ELF-1 (cell line): ENCODE results near the gene SHROOM3.

Source experiments
- DNase-seq: peaks from one replicate; pipeline ENCODE4 v3.0.0-alpha.2; 2016; ENCODE audit warnings: low read depth, low spot score

The SHROOM3 gene

DNA sequence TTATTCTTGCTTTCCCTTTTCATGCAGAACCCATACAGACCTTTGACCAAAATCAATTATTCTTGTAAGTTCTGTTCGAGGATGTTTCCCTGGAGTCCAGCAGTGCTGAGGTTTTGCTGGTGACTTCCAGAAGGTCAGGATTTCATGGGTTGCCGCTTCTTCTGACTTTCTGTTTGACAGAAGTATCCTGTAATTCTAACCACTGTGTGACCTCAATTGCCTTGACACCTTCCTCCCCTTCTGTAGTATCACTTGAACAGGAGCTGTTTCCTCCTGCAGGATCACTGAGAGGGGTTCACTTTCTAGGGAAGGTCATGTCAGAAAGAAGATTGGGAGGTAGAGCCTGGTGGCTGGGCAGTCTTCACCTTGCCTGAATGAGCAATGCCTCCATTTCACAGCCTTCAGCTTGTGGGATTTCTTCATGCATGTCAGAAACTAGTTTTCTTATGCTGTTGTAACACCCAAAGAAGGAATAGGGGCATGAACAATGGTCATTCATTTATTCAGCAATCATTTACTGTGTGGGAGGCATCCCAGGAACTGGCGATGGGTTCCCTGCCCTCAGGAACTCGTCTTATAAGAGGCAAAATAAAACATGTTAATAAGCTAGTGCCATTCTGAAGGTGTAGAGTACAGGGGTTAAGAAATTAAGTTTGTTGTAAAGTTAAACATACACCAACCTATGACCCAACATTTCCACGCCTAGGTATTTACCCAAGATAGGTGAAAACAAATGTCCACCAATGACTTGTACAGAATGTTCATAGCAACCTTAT lies 257.0 kb downstream of the SHROOM3 start:
- no peak for DNase-seq

GRCh38 chr4:76692761-76693160 lies 257.7 kb downstream of the SHROOM3 start:
- no peak for DNase-seq

DNA sequence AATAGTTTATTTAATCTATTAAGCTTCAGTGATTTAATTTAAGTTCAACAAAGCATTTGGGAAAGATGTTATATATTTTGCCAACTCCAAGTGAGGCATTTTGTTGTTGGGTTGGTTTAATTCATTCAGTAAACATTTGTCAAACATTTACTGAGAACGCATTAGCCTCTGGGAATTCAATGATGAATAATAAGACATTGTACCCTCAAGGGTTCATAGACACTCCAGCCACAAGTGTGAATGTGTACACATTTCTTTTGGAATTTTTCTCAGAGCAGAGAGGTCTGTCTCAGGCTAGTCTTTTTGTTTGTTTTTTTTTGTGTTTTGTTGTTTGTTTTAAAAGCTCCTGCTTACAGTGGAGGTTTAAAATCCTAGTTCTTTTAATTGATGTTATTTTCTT lies 259.0 kb downstream of the SHROOM3 start:
- DNase-seq: no peak

DNA sequence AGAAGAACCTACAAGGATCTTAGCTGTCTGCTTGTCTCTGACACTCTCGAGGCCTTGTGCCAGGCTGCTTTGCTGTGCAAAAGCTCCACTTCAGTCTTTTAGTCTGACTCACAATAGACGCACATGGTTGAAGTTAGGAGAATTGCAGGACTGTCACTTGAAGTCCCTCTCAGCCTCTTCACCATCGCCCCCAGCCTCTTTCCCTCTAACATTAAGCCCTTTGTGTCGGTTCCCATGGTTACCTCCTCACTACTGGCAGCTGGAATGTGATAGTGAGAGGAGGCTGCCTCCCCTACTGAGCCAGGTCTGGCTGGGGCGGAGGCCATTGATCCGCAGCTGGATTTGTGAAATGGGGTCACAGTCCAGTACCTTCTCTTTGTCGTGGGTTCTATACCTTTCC lies 261.1 kb downstream of the SHROOM3 start:
- DNase-seq: peak; percentile 94

- peak; percentile 14 for DNase-seq
These were observed 262.2 kb downstream of the SHROOM3 start for GRCh38 chr4:76697129-76697803.

DNA sequence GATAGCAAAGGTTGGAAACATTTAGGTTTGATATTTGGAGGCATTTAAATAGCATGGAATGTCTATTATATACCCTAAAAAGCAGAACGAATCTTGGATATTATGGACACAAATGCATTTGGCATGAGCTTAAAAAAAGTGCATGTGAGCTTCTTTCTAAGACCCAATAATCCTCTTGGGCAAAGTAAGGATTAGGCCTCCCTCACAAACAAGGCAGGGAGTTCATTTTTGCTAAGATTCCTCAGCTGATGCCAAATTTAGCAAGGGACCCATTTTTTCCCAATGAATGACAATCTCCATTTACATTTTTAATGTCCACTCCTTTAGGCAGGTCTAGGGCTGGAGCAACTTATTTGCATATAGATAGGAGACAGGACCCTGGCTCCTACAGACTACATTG lies 263.1 kb downstream of the SHROOM3 start:
- DNase-seq: no peak

GRCh38 chr4:76699751-76700310 lies 264.8 kb downstream of the SHROOM3 start:
- DNase-seq: no peak

DNA sequence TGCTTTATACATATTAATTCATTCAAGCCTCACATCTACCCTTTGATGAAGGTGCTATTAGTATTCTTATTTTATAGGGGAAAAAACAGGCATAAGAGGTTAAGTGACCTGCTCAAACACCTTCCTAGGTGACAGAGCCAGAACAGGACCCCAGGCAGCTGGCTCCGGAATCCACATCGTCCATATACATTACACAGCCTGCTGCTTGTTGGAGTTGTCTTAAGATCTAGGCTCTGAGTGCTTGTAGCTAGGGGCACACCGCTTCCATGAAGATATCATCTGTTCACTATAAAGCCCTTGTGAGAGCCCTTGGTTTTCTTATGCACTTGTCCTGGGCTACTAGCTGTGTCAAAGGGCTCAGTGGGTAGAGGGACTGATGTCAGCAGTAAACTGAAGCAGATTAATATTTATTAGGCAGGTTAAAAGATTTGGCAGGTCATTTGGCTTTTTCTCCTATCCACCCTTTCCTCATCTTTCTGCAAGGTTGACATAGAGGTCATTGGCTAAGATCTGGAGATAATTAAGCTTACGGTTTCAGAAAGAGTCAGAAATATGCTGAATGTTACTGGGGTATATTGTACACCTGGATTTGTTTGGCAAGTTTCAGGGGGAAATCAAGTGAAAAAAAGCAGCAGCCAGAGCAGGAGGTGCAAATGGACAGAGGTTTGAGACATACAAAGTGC lies 267.6 kb downstream of the SHROOM3 start:
- peak; percentile 51 for DNase-seq

DNA sequence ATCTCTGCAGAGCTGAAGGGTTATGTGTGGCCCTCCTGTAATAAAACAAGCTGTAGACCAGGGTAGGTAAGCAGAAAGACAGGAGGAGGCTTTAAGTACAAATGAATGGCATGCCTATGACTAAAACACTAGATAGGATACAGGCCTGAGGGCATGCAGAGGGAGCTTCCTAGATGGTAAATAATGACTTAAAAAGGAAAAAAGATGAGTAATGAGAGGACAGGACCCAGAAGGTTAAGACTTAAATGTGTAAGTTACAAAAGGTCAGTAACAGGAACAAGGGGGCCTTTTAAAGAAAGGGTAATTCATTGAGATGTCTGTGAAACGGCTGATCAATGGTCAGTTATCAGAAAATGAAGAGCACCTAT lies 268.1 kb downstream of the SHROOM3 start:
- peak; percentile 32 for DNase-seq

GRCh38 chr4:76703676-76704075 lies 268.6 kb downstream of the SHROOM3 start:
- DNase-seq: no peak

- peak; percentile 16 for DNase-seq
These were observed 269.3 kb downstream of the SHROOM3 start for GRCh38 chr4:76704133-76704881.

GRCh38 chr4:76705472-76705871 lies 270.4 kb downstream of the SHROOM3 start:
- no peak for DNase-seq

- DNase-seq: no peak
These were observed 271.6 kb downstream of the SHROOM3 start for GRCh38 chr4:76706581-76706980.

DNA sequence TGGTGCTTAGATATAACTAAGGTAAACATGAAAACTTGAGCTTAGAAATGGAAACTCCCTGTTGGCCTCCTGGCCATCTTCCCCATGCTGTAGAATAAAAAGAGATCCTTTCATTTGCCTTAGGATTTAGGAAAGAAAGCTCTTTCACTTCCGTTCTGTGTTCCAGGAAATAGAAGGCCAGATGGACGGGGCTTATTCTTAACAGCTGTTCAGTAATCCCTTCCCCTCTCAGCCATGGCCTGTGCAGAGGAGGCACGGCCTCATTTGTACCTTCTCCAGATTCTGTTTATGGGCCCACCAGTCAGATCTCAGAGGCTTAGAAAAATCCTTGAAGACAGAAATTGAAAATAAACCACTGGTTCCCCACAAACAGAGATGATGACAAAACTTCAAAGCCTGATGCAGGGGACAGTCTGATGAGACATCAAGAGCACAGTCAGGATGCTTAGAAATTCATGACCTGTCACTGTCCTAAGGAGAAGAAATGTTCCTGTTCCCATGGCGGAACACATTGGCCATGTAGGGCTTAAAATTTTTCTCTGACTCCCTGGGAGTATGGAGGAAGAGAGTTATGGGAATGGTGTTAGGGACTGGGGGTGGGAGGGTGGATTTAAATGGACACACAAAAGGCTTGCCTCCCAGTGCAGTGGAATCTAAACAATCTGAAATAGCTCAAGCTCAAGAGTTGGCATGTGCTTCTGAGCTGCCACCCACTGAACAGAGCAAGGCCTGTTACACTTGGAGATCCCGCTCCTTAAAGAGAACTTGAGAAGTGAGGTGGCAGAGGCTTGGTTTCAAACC lies 274.1 kb downstream of the SHROOM3 start:
- no peak for DNase-seq

DNA sequence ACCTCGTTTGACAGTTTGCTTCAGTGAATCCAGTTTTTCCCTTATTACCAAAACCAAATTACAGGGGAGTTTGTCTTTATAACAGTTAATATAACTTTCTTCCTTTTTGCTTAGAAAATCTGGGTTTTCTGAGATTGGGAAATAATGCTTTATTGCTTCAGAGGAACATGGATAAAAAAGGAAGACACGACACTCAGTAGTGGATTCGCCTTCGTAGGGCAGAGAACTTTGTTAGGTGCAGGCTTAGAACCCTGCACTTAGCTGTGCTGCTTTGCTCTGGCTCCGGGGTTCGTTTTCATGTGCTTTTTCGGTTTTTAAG lies 274.7 kb downstream of the SHROOM3 start:
- no peak for DNase-seq

DNA sequence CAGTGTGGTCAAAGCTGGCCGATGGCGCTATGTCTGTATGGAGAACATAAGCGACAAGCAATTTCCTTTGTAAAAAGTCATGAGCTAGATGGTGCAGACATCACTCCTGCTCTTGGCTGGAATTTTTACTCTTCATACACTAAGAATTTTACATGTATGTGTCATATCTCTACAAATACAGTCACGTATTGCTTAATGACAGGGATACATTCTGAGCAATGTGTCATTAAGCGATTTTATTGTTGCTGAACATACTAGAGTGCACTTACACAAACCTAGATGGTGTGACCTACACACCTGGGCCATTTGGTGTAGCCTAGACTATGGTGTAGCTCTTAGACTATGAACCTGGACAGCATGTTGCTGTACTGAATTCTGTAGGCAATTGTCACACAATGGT lies 277.5 kb downstream of the SHROOM3 start:
- DNase-seq: no peak

GRCh38 chr4:76714226-76714625 lies 279.2 kb downstream of the SHROOM3 start:
- no peak for DNase-seq

DNA sequence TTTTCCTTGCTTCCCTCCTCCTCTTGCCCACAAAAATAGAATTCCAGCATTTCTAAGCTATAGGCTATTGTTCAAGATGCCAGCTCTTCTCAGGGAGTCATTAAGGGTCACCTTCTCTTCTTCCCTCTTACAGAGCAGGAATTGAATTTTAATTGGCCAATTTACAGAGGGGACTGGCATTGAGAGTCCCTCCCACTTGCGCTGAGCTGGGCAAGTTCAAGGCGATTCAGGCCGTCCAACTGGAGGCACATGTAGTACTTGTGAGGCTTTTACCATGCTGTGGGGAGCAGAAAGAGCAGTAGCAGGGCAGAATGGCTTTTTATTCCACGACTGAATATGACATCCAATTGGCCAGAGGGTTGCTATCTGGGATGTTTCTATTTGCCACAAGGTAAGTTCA lies 281.0 kb downstream of the SHROOM3 start:
- DNase-seq: no peak

DNA sequence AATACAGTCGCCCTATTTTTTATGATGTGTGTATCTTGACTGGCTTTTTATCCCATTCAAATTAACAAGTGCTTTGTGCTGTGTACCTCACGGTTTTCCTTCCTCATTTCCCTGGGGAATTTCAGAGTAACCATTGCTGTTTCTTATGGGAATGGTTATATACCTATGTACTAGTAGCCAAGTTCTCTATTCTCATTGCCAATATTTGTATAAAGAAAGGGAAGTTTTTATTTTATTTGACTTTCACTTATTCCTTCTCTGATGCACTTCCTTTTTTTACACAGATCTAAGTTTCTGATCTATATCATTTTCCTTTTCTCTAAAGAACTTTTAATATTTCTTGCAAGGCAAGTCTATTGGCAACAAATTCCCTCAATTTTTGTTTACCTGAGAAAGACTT lies 281.6 kb downstream of the SHROOM3 start:
- DNase-seq: no peak

GRCh38 chr4:76717431-76717830 lies 282.4 kb downstream of the SHROOM3 start:
- DNase-seq: no peak

- DNase-seq: no peak
These were observed 283.0 kb downstream of the SHROOM3 start for GRCh38 chr4:76718021-76718420.
